Activated T-helper 17 cell treated with anti-CD3 and anti-CD28 coated beads, Interleukin-2, amount 50 U/mL, for 72 hours (primary cell): Measurements from ENCODE around the gene ADARB1. TPM values are rescaled to one million over a fixed set of nuclear protein-coding genes. Genes with fewer than 3 reads are reported as not detected.

Source experiments
- ATAC-seq: fragments of 150-1000 bp; cut with Tn5 transposase; replicated peaks from 2 replicates; pipeline ENCODE4 v1.10.0; 2021; ENCODE audit warnings: mild to moderate bottlenecking, moderate library complexity
- H3K27ac Mint-ChIP-seq: one replicate; pipeline ENCODE4 v1.8.0; 2022; ENCODE audit warnings: mixed read lengths
- H3K27me3 Mint-ChIP-seq: one replicate; pipeline ENCODE4 v1.8.0; 2022; ENCODE audit warnings: mixed read lengths
- H3K36me3 Mint-ChIP-seq: one replicate; pipeline ENCODE4 v1.8.0; 2022; ENCODE audit warnings: low read depth, mild to moderate bottlenecking, mixed read lengths
- H3K4me1 Mint-ChIP-seq: one replicate; pipeline ENCODE4 v1.8.0; 2022; ENCODE audit warnings: mixed read lengths
- H3K4me3 Mint-ChIP-seq: one replicate; pipeline ENCODE4 v1.8.0; 2022; ENCODE audit warnings: mild to moderate bottlenecking, mixed read lengths
- H3K9me3 Mint-ChIP-seq: one replicate; pipeline ENCODE4 v1.8.0; 2022; ENCODE audit warnings: mixed read lengths
- total RNA-seq, 2 donors: library from RNA; stranded (reverse); gene quantifications; one replicate each; pipeline ENCODE4 v1.2.3, GENCODE V29; 2022

The ADARB1 gene
- total RNA-seq, 2 donors from 2014 or later, result 22.7 to 32.0 TPM

- H3K27ac Mint-ChIP-seq, result no peak overlapping the region
- H3K4me3 Mint-ChIP-seq, result no peak overlapping the region
- H3K36me3 Mint-ChIP-seq, result no peaks in the 10 kb centered on the region
- no peaks in the 10 kb centered on the region for H3K4me1 Mint-ChIP-seq
- ATAC-seq, result no peak
- H3K27me3 Mint-ChIP-seq, result peaks cover 18% of the 10 kb centered on the region
- peaks cover 10% of the 10 kb centered on the region for H3K9me3 Mint-ChIP-seq
Observed at GRCh38 chr21:45047257-45047656, 27.1 kb upstream of the ADARB1 start.

GRCh38 chr21:45048026-45048698 lies 26.2 kb upstream of the ADARB1 start:
- ATAC-seq, result no peak
- H3K4me1 Mint-ChIP-seq, result no peaks in the 10 kb centered on the region
- H3K27ac Mint-ChIP-seq, result no peak overlapping the region
- H3K9me3 Mint-ChIP-seq, result peaks cover 10% of the 10 kb centered on the region
- H3K4me3 Mint-ChIP-seq, result no peak overlapping the region
- no peaks in the 10 kb centered on the region for H3K36me3 Mint-ChIP-seq
- H3K27me3 Mint-ChIP-seq, result peaks cover 21% of the 10 kb centered on the region

DNA sequence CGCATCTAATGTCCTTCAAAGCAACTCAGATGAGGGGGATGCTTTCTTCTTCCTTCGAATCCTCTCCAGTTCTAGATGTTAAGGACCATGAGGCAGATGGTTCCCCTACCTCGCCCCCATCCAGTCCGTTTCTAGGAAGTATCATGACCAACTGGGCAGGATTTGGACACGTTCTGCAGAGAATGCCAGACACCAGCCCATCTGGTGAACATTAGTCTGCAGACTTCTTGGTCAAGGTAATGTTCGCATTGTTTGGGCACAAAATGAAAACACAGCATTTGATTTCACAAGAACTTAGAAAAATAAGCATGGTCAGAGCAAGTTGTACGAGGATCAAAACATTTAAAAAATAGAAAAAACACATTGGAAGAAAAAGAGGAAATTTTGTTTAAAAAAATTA lies 25.4 kb upstream of the ADARB1 start:
- Mint-ChIP-seq H3K27ac (no peak overlapping the region), H3K4me1 (no peaks in the 10 kb centered on the region), H3K4me3 (no peak overlapping the region), H3K9me3 (peaks cover 10% of the 10 kb centered on the region), H3K36me3 (no peaks in the 10 kb centered on the region), H3K27me3 (peaks cover 22% of the 10 kb centered on the region)
- no peak for ATAC-seq

DNA sequence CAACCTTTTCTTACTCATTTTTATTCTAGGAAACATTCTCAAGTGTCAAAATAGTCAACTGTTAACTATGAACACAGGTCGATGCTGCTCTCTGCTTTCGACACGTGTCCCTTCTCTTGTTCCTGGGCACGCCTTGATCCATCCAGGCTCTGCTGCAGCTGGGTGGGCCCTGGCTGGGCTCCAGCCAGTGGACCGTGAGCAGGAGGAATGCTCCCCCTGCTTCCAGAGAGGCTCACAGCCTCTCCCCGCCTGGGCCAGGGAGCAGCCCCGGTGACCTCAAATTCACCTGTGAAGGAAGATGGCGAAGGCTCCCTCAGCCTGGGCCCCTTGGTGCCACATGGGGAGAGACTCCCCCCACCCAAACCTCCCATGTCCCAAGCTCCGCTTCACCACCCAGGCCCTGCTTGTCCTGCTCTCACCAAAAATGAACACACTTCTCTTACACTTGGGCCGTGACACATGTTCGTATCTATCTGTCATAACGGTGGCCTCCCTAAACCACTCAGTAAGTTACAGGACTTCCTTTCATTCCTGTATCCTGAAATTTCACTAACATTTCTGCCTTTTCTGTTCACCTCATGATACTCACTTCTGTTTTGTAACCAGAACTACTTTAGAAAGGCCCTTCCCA lies 24.6 kb upstream of the ADARB1 start:
- H3K36me3 Mint-ChIP-seq, result no peaks in the 10 kb centered on the region
- no peak for ATAC-seq
- no peak overlapping the region for H3K27ac Mint-ChIP-seq
- H3K4me1 Mint-ChIP-seq, result no peaks in the 10 kb centered on the region
- H3K9me3 Mint-ChIP-seq, result peaks cover 10% of the 10 kb centered on the region
- H3K27me3 Mint-ChIP-seq, result peaks cover 22% of the 10 kb centered on the region
- H3K4me3 Mint-ChIP-seq, result no peak overlapping the region

DNA sequence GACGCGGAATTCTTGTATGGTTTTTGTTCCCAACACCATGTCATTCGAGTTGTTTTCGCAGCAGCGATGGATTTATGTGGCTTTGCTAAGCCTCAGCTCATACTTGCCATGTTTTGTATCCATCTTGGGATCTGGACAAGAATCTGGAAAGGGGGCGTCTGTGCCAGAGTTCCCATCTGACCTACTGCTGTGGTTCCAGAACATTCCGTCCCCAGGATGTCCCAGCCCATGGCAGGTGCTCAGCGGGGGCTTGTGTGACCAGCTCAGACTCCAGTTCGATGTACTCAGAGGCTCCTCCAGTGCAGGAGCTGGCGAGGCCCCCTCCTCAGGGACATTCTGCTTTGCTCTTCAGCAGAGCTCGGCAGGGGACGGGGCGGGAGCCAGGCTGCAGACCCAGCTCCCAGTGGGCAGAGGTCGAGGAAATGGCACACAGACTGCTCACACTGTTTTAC lies 24.0 kb upstream of the ADARB1 start:
- Mint-ChIP-seq H3K27ac (no peak overlapping the region), H3K4me3 (no peak overlapping the region), H3K36me3 (no peaks in the 10 kb centered on the region), H3K9me3 (peaks cover 10% of the 10 kb centered on the region), H3K4me1 (no peaks in the 10 kb centered on the region), H3K27me3 (peaks cover 20% of the 10 kb centered on the region)
- no peak for ATAC-seq

DNA sequence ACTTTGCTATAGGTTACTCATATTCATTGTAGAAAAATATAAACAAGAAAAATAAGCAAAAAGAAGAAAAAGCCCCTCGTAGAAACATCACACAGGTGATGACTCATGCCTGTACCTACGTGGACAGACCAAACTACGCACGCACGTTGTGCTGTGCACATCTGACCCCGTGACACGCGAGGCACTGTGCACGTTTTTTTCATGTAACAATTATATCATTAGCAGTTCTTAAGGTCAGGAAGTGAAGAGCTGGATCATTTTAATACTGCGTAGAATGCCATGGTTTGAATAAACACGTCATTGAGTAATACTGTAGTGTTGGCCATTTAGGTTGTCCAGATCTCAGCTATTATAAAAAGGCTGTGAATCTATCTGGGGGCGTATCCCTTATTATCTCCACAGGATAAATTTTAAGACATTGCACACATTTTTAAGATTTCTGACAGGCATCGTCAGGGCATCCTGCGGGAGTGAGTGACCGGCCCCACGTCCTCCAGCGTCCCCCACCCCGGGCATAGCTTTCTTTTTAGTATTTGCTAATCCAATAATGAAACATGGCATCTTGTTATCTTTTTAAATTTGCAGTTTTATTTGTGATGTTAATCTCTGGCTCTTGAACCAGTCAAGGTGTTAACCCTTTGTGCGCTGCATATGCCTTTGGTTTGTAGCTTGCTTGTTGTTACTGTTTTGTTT lies 23.4 kb upstream of the ADARB1 start:
- Mint-ChIP-seq H3K27me3 (peaks cover 20% of the 10 kb centered on the region), H3K9me3 (peaks cover 10% of the 10 kb centered on the region), H3K4me1 (no peaks in the 10 kb centered on the region), H3K27ac (no peak overlapping the region), H3K36me3 (no peaks in the 10 kb centered on the region), H3K4me3 (no peak overlapping the region)
- no peak for ATAC-seq

DNA sequence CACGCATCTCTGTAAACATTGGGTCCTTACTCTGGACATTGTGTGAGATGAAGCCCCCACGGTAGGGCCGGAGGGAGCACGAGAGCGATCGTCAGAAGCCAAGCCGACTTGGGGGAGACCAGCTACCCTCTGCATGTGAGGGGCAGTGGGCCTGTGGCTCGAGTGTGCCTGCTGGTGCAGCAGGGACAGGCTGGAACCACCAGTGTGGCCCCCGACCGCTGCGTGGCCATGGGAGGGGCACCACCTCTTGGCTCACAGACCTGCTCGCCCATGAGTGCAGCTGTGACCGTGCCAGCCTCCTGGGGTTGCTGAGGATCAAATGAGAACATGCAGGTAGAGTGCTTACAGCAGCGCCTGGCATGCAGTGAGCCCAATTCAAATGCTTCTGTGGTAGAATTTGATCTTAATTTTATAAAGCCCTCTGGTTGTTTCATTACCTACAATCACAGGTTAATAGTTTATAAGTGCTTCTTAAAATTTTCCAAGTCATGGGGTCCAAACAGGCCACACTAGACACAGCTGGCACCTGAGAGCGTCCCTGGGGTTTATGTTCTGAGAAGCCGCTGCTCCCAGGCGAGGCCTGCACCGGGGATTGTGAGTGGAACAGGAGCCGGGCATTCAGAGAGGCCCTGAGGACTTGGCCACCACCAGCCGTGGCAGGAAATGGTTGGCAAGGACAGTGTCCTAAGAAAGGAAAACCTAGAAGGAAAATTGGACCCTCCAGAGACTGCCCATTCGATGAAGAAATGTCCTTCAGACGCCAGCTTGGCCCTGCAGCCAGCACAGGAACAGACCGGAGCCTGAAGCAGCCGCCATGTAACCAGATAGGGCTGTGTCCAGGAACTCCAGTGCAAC lies 22.6 kb upstream of the ADARB1 start:
- peaks cover 25% of the 10 kb centered on the region for H3K27me3 Mint-ChIP-seq
- H3K27ac Mint-ChIP-seq, result no peak overlapping the region
- H3K9me3 Mint-ChIP-seq, result peaks cover 10% of the 10 kb centered on the region
- no peak overlapping the region for H3K4me3 Mint-ChIP-seq
- no peaks in the 10 kb centered on the region for H3K36me3 Mint-ChIP-seq
- no peaks in the 10 kb centered on the region for H3K4me1 Mint-ChIP-seq
- no peak for ATAC-seq

DNA sequence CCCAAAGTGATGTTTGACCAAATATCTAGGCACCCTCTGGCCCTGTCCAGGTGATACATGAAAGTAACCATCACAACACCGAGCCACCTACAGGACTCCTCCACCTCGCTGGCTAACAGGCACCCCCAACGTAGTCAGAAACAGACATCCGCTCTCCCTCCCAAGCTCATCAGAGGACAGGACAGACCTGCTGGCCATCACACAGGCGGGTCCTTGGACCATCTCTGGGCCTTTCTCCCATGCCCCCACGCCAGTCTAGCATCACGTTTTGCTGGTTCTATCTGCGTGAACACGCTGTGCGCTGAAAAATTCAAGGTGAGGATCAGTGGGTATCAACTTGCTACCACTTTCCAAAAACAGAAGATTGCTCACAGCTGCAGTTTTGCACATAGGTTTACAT lies 21.4 kb upstream of the ADARB1 start:
- H3K4me3 Mint-ChIP-seq, result no peak overlapping the region
- no peaks in the 10 kb centered on the region for H3K4me1 Mint-ChIP-seq
- H3K36me3 Mint-ChIP-seq, result no peaks in the 10 kb centered on the region
- peaks cover 24% of the 10 kb centered on the region for H3K27me3 Mint-ChIP-seq
- H3K9me3 Mint-ChIP-seq, result peaks cover under 1% of the 10 kb centered on the region
- no peak overlapping the region for H3K27ac Mint-ChIP-seq
- ATAC-seq, result no peak

- H3K36me3 Mint-ChIP-seq, result no peaks in the 10 kb centered on the region
- no peaks in the 10 kb centered on the region for H3K4me1 Mint-ChIP-seq
- no peaks in the 10 kb centered on the region for H3K9me3 Mint-ChIP-seq
- no peak for ATAC-seq
- no peak overlapping the region for H3K27ac Mint-ChIP-seq
- H3K27me3 Mint-ChIP-seq, result peaks cover 26% of the 10 kb centered on the region
- H3K4me3 Mint-ChIP-seq, result no peak overlapping the region
Observed at GRCh38 chr21:45053561-45054226, 20.7 kb upstream of the ADARB1 start.

DNA sequence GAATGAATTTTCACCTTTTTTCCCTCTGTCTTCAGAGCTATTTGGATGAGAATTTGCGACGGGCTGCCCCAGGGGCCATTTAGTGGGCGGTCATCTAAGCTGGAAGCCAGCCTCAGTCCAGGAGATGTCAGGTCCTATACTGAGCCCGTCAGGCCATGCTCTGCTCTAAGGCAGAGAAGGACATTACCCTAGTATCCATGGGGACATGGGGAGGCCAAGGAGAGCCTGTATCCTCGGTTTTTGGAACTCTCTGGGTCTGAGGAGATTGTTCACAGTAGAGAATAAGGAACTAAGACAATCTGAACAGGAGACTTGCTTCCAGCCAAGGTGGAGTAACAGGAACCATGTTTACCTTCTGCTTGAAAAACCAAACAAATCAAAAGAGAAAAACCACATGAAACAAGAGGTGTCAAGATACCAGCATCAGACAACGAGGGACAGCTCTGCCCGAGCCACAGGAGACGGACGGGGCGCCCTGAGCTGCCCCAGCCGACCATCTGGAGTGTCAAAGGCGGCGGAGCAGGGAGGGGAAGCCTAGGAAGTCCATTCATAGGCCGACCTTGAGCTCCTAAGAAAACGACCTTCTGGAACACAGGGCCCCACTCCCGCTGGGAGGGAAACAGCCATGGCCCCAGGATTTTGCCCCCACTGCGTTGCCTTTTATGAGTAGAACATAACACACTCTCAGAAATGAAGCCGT lies 20.0 kb upstream of the ADARB1 start:
- no peak for ATAC-seq
- no peaks in the 10 kb centered on the region for H3K36me3 Mint-ChIP-seq
- no peak overlapping the region for H3K27ac Mint-ChIP-seq
- H3K4me3 Mint-ChIP-seq, result no peak overlapping the region
- H3K4me1 Mint-ChIP-seq, result no peaks in the 10 kb centered on the region
- peaks cover 26% of the 10 kb centered on the region for H3K27me3 Mint-ChIP-seq
- H3K9me3 Mint-ChIP-seq, result no peaks in the 10 kb centered on the region

- H3K4me3 Mint-ChIP-seq, result no peak overlapping the region
- H3K9me3 Mint-ChIP-seq, result no peaks in the 10 kb centered on the region
- no peaks in the 10 kb centered on the region for H3K4me1 Mint-ChIP-seq
- H3K36me3 Mint-ChIP-seq, result no peaks in the 10 kb centered on the region
- no peak for ATAC-seq
- H3K27me3 Mint-ChIP-seq, result peaks cover 26% of the 10 kb centered on the region
- no peak overlapping the region for H3K27ac Mint-ChIP-seq
Observed at GRCh38 chr21:45054927-45055612, 19.3 kb upstream of the ADARB1 start.

- Mint-ChIP-seq H3K27ac (no peak overlapping the region), H3K4me3 (no peak overlapping the region)
Observed at GRCh38 chr21:45055861-45056260, 18.5 kb upstream of the ADARB1 start.

DNA sequence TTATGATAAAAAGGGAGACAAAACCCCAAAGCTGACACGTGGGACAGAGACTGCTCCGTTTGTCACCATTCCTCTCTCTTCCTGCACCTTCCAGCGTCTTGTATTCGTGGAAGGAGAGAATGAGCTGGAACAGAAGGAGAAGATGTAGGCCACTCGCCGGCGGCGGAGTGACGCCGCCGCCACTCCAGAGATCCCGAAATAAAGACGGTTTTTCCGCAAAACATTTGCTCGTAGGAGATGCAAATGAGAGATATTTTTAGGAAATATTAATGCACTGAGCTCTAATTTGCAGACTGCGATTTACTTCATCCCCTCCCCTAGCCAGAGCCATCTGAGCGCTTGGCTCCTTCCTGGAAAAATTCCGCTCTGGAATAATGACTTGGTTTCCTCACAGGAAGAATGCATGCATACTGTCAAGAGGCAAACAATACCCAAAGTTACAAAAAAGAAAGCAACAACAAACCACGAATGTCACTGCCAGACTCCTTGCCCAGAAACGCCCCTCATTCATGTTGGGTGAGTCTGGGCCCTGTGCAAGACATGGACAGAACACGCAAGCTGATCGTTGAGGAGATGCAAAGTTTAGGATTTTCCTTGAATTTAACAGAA lies 18.0 kb upstream of the ADARB1 start:
- Mint-ChIP-seq H3K4me3 (no peak overlapping the region), H3K4me1 (no peaks in the 10 kb centered on the region), H3K27me3 (peaks cover 24% of the 10 kb centered on the region), H3K27ac (no peak overlapping the region), H3K36me3 (no peaks in the 10 kb centered on the region), H3K9me3 (no peaks in the 10 kb centered on the region)
- ATAC-seq, result no peak

More at GRCh38 chr21:45055861-45056260, 18.5 kb upstream of the ADARB1 start:
- no peaks in the 10 kb centered on the region for H3K36me3 Mint-ChIP-seq
- H3K4me1 Mint-ChIP-seq, result no peaks in the 10 kb centered on the region
- ATAC-seq, result no peak
- H3K9me3 Mint-ChIP-seq, result no peaks in the 10 kb centered on the region
- H3K27me3 Mint-ChIP-seq, result peaks cover 26% of the 10 kb centered on the region
